C4-2B (cell line): Measurements from ENCODE around the gene PHAF1.

Experiments
- CTCF ChIP-seq: fragments of 450-650 bp; conservative IDR thresholded peaks from 2 replicates; pipeline ENCODE4 v1.5.1; 2017; ENCODE audit warnings: mild to moderate bottlenecking
- ZFX ChIP-seq: fragments of 450-650 bp; IDR thresholded peaks from 2 replicates; pipeline ENCODE4 v1.6.1; 2017

GRCh38 chr16:67196881-67197280, 87.1 kb downstream of the PHAF1 start:
- TF ChIP-seq CTCF (no peak), ZFX (no peak)
